IMR-90 (cell line): Measurements from ENCODE around the gene WNT7A. TPM values are rescaled to one million over a fixed set of nuclear protein-coding genes. Genes with fewer than 3 reads are reported as not detected.

ENCODE experiments used
- ATAC-seq: fragments of 200-7000 bp; cut with Tn5 transposase; 2 replicates; pipeline ENCODE4 v1.9.1; 2020; ENCODE audit warnings: low read depth, mild to moderate bottlenecking, moderate library complexity
- BruUV-seq: library from RNA; stranded (reverse); fragments of 400-500 nt; replicated peaks from 2 replicates; lab custom pipeline; 2021; lab: Mats Ljungman, UMichigan
- CTCF ChIA-PET: fragments of 300-600 bp; formaldehyde crosslinking; extraction: SDS; loops from one replicate; lab custom pipeline; 2021; ENCODE audit warnings: antibody characterized with exemption; lab: Yijun Ruan, JAX
- POLR2A ChIA-PET: fragments of 300-600 bp; sonication (Branson Sonifier 250); formaldehyde crosslinking; loops from one replicate; lab custom pipeline; 2022; ENCODE audit warnings: antibody characterized with exemption; ENCODE audit not compliant: unreplicated experiment; lab: Charles Lee
- DNase-seq: peaks from one replicate; pipeline ENCODE4 v3.0.0; 2013
- H2AFZ ChIP-seq: replicated peaks from 2 replicates; pipeline ENCODE3; 2013; ENCODE audit warnings: low read length, mild to moderate bottlenecking; ENCODE audit not compliant: poor library complexity
- H2AK5ac ChIP-seq: 2 replicates; pipeline ENCODE4 v1.6.1; 2013; ENCODE audit warnings: low read depth, low read length, inconsistent platforms
- H2AK9ac ChIP-seq: replicated peaks from 2 replicates; pipeline ENCODE3; 2013; ENCODE audit warnings: mild to moderate bottlenecking, low read depth, low read length, moderate library complexity; ENCODE audit not compliant: poor library complexity
- H2BK120ac ChIP-seq: 2 replicates; pipeline ENCODE4 v1.6.1; 2013; ENCODE audit warnings: low read depth, low read length, inconsistent platforms
- H2BK15ac ChIP-seq: 3 replicates; pipeline ENCODE4 v1.6.1; 2013; ENCODE audit warnings: low read depth, low read length, inconsistent platforms
- H2BK20ac ChIP-seq: 2 replicates; pipeline ENCODE4 v1.6.1; 2013; ENCODE audit warnings: low read depth, mild to moderate bottlenecking, inconsistent platforms, low read length, moderate library complexity
- H2BK5ac ChIP-seq: 2 replicates; pipeline ENCODE4 v1.6.1; 2013; ENCODE audit warnings: mild to moderate bottlenecking, low read depth, low read length, inconsistent platforms; ENCODE audit not compliant: poor library complexity, severe bottlenecking
- H3K14ac ChIP-seq: replicated peaks from 2 replicates; pipeline ENCODE4 v1.6.1; 2013; ENCODE audit warnings: low read depth, low read length, inconsistent platforms
- H3K18ac ChIP-seq: 2 replicates; pipeline ENCODE4 v1.6.1; 2013; ENCODE audit warnings: low read depth, low read length, control low read depth
- H3K23ac ChIP-seq: 2 replicates; pipeline ENCODE4 v1.6.1; 2013; ENCODE audit warnings: low read depth, low read length, inconsistent platforms
- H3K27ac ChIP-seq: 2 replicates; pipeline ENCODE4 v1.5.1; 2013; ENCODE audit warnings: mild to moderate bottlenecking, control low read depth, low read length; ENCODE audit not compliant: insufficient read depth
- H3K27me3 ChIP-seq: 2 replicates; pipeline ENCODE4 v1.6.1; 2013; ENCODE audit warnings: low read length; ENCODE audit not compliant: control insufficient read depth, insufficient read depth
- H3K36me3 ChIP-seq: 2 replicates; pipeline ENCODE4 v1.6.1; 2013; ENCODE audit warnings: low read length, mixed read lengths; ENCODE audit not compliant: control insufficient read depth, insufficient read depth
- H3K4ac ChIP-seq: 2 replicates; pipeline ENCODE4 v1.6.1; 2013; ENCODE audit warnings: low read depth, low read length, inconsistent platforms
- H3K4me1 ChIP-seq: 2 replicates; pipeline ENCODE4 v1.6.1; 2013; ENCODE audit warnings: low read length, mixed read lengths; ENCODE audit not compliant: control insufficient read depth, insufficient read depth
- H3K4me2 ChIP-seq: 2 replicates; pipeline ENCODE4 v1.6.1; 2013; ENCODE audit warnings: low read depth, mild to moderate bottlenecking, control low read depth, low read length, moderate library complexity
- H3K4me3 ChIP-seq: 2 replicates; pipeline ENCODE4 v1.5.1; 2013; ENCODE audit warnings: low read depth, mild to moderate bottlenecking, control low read depth, low read length, moderate library complexity; ENCODE audit not compliant: insufficient read depth
- H3K56ac ChIP-seq: 2 replicates; pipeline ENCODE4 v1.6.1; 2013; ENCODE audit warnings: low read length, inconsistent platforms; ENCODE audit not compliant: insufficient read depth; ENCODE audit errors: extremely low read depth
- H3K79me1 ChIP-seq, 2 experiments: 2 replicates each; pipeline ENCODE4 v1.6.1; 2013; ENCODE audit warnings: low read length in 2 of 2, inconsistent platforms in 1 of 2, low read depth in 1 of 2
- H3K9ac ChIP-seq: 2 replicates; pipeline ENCODE4 v1.6.1; 2013; ENCODE audit warnings: low read depth, low read length, control low read depth
- H3K9me1 ChIP-seq: 2 replicates; pipeline ENCODE4 v1.6.1; 2013; ENCODE audit warnings: low read length, inconsistent platforms; ENCODE audit not compliant: insufficient read depth
- H3K9me3 ChIP-seq: 2 replicates; pipeline ENCODE4 v1.6.1; 2013; ENCODE audit warnings: low read length; ENCODE audit not compliant: control insufficient read depth, insufficient read depth
- H4K20me1 ChIP-seq: 2 replicates; pipeline ENCODE4 v1.6.1; 2013; ENCODE audit warnings: low read length, inconsistent platforms; ENCODE audit not compliant: insufficient read depth
- H4K5ac ChIP-seq: 2 replicates; pipeline ENCODE4 v1.6.1; 2013; ENCODE audit warnings: mild to moderate bottlenecking, low read depth, low read length, control low read depth
- H4K8ac ChIP-seq, 2 experiments: 2 replicates each; pipeline ENCODE4 v1.6.1; 2013; ENCODE audit warnings: low read depth in 2 of 2, low read length in 2 of 2, control low read depth in 1 of 2, inconsistent platforms in 1 of 2
- H4K91ac ChIP-seq: 2 replicates; pipeline ENCODE4 v1.6.1; 2013; ENCODE audit warnings: low read depth, low read length, inconsistent platforms; ENCODE audit not compliant: insufficient read depth
- CEBPB ChIP-seq: IDR thresholded peaks from 2 replicates; pipeline ENCODE4 v1.6.1; 2012; ENCODE audit warnings: low read depth, low read length, improper control_type of control experiment
- CHD1 ChIP-seq: IDR thresholded peaks from 2 replicates; pipeline ENCODE4 v1.6.1; 2012; ENCODE audit warnings: low read depth, low read length, improper control_type of control experiment
- NFE2L2 ChIP-seq: fragments of 150-350 bp; IDR thresholded peaks from 2 replicates; pipeline ENCODE4 v1.6.1; 2016; ENCODE audit warnings: low read depth, mild to moderate bottlenecking, low read length
- WGBS, 2 experiments: methylation state at CpG; one replicate each; pipeline versions ENCODE4 v1.1.5 to v1.1.7; 2013; ENCODE audit warnings: missing lambda C conversion rate in 2 of 2; ENCODE audit not compliant: insufficient read length in 1 of 2; ENCODE audit errors: extremely low coverage in 2 of 2; 5-methylcytosine and 5-hydroxymethylcytosine counted together
- dilution Hi-C: fragments of 300-500 bp; cut with HindIII; formaldehyde crosslinking; loops from one replicate; pipeline ENCODE4 v1.14.3; 2018; ENCODE audit warnings: low sequenced_read_pairs; ENCODE audit not compliant: unreplicated experiment
- in situ Hi-C: fragments of 300-500 bp; cut with MboI; formaldehyde crosslinking; loops from 3 replicates; pipeline ENCODE4 v1.14.3; 2019; ENCODE audit warnings: low sequenced_read_pairs, inconsistent platforms, mixed read lengths
- intact Hi-C: fragments of 100-400 bp; cut with micrococcal nuclease; formaldehyde crosslinking; loops from 2 replicates; pipeline ENCODE4 v1.10.0; 2022
- polyA plus RNA-seq, 3 experiments: library from polyadenylated mRNA; depleted of rRNA; stranded (reverse); fragments of >200 nt; gene quantifications; 2 replicates each; pipeline ENCODE4 v1.2.3, GENCODE V29; 2012; ENCODE audit warnings: low replicate concordance in 1 of 3
- total RNA-seq: library from RNA; depleted of rRNA; stranded (reverse); fragments of >200 nt; gene quantifications from 2 replicates; pipeline ENCODE4 v1.2.3, GENCODE V29; 2012
- TF ChIP-seq, protein P1 (sequence below): fragments of 150-350 bp; IDR thresholded peaks from 2 replicates; pipeline ENCODE4 v1.6.1; 2017; ENCODE audit warnings: mild to moderate bottlenecking, antibody characterized with exemption, low read length, low read depth

Gene WNT7A
- total and polyA plus RNA-seq, 2 of the 4 experiments (the other 2 are of a cell fraction) = not detected

GRCh38 chr3:13827256-13827655 lies 52.6 kb downstream of the WNT7A start:
- ATAC-seq (no peak), DNase-seq (no peak)
- dilution Hi-C loops = no loop called here
- POLR2A ChIA-PET = no interaction called here
- Histone ChIP-seq H3K36me3 (no peaks in the 10 kb centered on the region), H3K9me3 (peaks cover 6% of the 10 kb centered on the region; the same call in 1 of the 2 replicates), H3K23ac (no peak overlapping the region), H3K4me2 (no peak overlapping the region), H3K4ac (no peak overlapping the region), H3K18ac (no peak overlapping the region), H3K79me1 (no peaks in the 10 kb centered on the region), H2BK120ac (no peak overlapping the region), H2BK20ac (no peak overlapping the region), H2BK15ac (no peak overlapping the region), H2BK5ac (no peak overlapping the region), H2AFZ (no peak overlapping the region), H3K14ac (no peak overlapping the region), H3K9me1 (no peaks in the 10 kb centered on the region), H4K5ac (no peak overlapping the region), H3K4me3 (no peak overlapping the region), H3K56ac (no peak overlapping the region), H3K4me1 (no peaks in the 10 kb centered on the region), H4K8ac (no peak overlapping the region), H2AK5ac (no peak overlapping the region), H3K27ac (no peak overlapping the region), H4K20me1 (no peaks in the 10 kb centered on the region), H4K91ac (no peak overlapping the region), H3K9ac (no peak overlapping the region), H2AK9ac (no peak overlapping the region), H3K27me3 (no peaks in the 10 kb centered on the region)
- in situ Hi-C loops = no loop called here
- no CpG with 5 or more reads among the region's 3 CpGs for WGBS, 2 experiments
- TF ChIP-seq NFE2L2 = no peak
- no peak for TF ChIP-seq CHD1
- no peak for TF ChIP-seq CEBPB
- TF ChIP-seq, protein P1, sequence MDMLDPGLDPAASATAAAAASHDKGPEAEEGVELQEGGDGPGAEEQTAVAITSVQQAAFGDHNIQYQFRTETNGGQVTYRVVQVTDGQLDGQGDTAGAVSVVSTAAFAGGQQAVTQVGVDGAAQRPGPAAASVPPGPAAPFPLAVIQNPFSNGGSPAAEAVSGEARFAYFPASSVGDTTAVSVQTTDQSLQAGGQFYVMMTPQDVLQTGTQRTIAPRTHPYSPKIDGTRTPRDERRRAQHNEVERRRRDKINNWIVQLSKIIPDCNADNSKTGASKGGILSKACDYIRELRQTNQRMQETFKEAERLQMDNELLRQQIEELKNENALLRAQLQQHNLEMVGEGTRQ = no peak
- CTCF ChIA-PET = no interaction called here
- intact Hi-C loops = no loop called here
- no TSS peak for BruUV-seq
